ENCODE results near the gene CEP55.
"Not testable (repeated sequence)": the region's sequence is repeated elsewhere in the genome, so short reads cannot be mapped to it uniquely, and the experiment has no call there.

CEP55 gene

DNA sequence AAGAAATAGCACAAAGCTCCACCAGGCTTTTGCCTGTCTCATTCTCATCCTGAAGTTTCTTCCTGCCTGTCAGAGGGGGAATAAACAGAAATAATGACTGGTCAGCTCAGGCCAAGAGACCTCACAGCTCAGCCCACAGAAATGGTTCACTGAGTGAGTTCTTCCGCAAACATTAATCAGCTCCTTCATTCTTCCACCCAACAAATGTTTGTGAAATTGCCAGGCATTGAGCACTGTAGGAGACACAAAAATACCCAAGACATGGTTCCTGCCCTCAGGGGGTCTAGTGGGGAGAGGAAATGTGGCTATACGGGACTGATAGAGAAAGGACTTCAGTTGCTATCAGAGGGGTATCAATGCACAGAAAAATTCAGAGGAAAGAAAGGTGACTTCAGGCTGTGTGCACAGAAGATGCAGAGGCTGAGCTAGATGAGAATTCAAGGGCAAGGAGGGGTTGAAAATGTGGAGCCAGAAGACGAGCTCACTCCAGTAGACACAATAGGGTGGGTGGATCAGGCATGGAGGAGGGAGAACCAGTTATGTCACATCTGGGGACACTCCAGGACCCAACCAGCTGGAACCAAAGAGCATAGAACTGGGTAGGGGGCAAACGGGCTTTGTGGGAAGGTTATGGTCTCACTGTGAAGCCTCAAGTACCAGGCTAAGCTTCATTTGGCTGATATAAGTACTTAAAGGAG lies 35.2 kb upstream of the CEP55 start:
- Histone ChIP-seq H3K9ac (ENCODE audit: low read depth, low read length) (no peak overlapping the region), H3K27me3 (ENCODE audit: insufficient read depth, low read length) (no peaks in the 10 kb centered on the region)

DNA sequence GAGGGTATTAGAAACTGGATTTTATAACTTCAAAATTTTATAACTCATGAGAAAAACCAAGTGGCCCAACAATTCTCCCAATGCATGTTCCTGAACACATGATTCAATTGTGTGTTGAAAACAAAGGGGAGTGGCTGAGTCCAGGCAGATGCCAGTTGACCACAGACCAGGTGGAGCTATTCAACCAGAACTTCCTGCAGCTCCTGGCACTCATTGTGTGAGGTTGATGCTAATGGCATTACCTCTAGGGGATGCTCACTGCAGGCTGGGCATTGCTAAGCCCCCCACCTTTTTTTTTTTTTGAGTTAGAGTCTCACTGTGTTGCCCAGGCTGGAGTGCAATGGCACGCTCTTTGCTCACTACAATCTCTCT lies 34.6 kb upstream of the CEP55 start:
- H3K4me1 ChIP-seq (ENCODE audit: insufficient read depth, low read length), result peaks cover 8% of the 10 kb centered on the region; the same call in 1 of the 2 replicates
- H3K4me3 ChIP-seq (ENCODE audit: low read length), result no peak overlapping the region
- no peaks in the 10 kb centered on the region for H3K36me3 ChIP-seq (ENCODE audit: insufficient read depth, low read depth, low read length)
- H3K27me3 ChIP-seq (ENCODE audit: insufficient read depth, low read length), result no peaks in the 10 kb centered on the region
- H3K9ac ChIP-seq (ENCODE audit: low read depth, low read length), result no peak overlapping the region
- H3K27ac ChIP-seq (ENCODE audit: low read length), result no peak overlapping the region
- H3K9me3 ChIP-seq (ENCODE audit: insufficient read depth, low read depth, low read length), result no peaks in the 10 kb centered on the region

More for the DNA sequence above, 35.2 kb upstream of the CEP55 start:
- peaks cover 8% of the 10 kb centered on the region; the same call in 1 of the 2 replicates for H3K4me1 ChIP-seq (ENCODE audit: insufficient read depth, low read length)
- H3K9me3 ChIP-seq (ENCODE audit: insufficient read depth, low read depth, low read length), result no peaks in the 10 kb centered on the region
- no peaks in the 10 kb centered on the region for H3K36me3 ChIP-seq (ENCODE audit: insufficient read depth, low read depth, low read length)
- no peak overlapping the region for H3K27ac ChIP-seq (ENCODE audit: low read length)
- H3K4me3 ChIP-seq (ENCODE audit: low read length), result no peak overlapping the region

DNA sequence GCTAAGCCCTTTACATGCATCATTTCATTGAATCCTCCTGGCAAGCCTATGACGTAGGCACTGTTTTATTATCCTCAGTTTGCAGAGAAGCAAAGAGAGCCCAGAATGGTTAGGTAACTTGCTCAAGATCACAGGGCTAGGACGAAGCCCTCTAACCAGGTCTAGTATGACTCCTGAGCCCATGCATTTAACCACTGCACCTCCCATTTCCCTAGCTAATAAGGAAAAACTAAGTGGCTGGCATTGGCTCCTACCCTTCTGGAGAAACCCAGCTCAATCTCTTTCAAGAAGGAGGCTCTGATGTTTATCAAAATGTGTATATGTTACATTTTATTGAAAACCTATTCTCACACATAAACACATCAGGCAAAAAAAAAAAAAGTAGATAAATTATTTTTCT lies 34.0 kb upstream of the CEP55 start:
- no peaks in the 10 kb centered on the region for H3K36me3 ChIP-seq (ENCODE audit: insufficient read depth, low read depth, low read length)
- H3K4me3 ChIP-seq (ENCODE audit: low read length), result no peak overlapping the region
- H3K27me3 ChIP-seq (ENCODE audit: insufficient read depth, low read length), result no peaks in the 10 kb centered on the region
- no peaks in the 10 kb centered on the region for H3K9me3 ChIP-seq (ENCODE audit: insufficient read depth, low read depth, low read length)
- no peak overlapping the region for H3K9ac ChIP-seq (ENCODE audit: low read depth, low read length)
- H3K4me1 ChIP-seq (ENCODE audit: insufficient read depth, low read length), result peaks cover 8% of the 10 kb centered on the region; the same call in 1 of the 2 replicates
- H3K27ac ChIP-seq (ENCODE audit: low read length), result no peak overlapping the region

DNA sequence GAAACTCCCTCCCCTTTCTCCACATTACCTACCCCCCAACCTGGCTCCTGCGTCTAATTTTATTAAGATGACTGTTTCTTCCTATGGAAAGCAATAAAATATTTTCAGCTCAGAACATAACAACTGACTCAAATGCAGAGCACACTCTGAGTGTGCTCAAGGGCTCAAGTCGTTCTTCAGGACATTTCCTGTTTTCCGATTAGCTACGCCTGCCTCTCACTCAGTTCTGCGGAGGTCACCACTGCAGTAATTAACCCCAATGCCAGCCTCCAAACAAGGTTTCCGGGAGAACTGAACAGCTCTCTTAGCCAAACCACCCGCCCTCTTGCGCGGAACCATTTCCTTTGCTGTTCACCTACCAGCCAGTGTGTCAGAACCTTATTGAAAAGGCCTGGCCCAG lies 33.5 kb upstream of the CEP55 start:
- H3K27ac ChIP-seq (ENCODE audit: low read length), result no peak overlapping the region
- H3K4me1 ChIP-seq (ENCODE audit: insufficient read depth, low read length), result peaks cover 8% of the 10 kb centered on the region; the same call in 1 of the 2 replicates
- no peaks in the 10 kb centered on the region for H3K36me3 ChIP-seq (ENCODE audit: insufficient read depth, low read depth, low read length)
- no peaks in the 10 kb centered on the region for H3K9me3 ChIP-seq (ENCODE audit: insufficient read depth, low read depth, low read length)
- H3K4me3 ChIP-seq (ENCODE audit: low read length), result no peak overlapping the region
- no peaks in the 10 kb centered on the region for H3K27me3 ChIP-seq (ENCODE audit: insufficient read depth, low read length)
- H3K9ac ChIP-seq (ENCODE audit: low read depth, low read length), result no peak overlapping the region

DNA sequence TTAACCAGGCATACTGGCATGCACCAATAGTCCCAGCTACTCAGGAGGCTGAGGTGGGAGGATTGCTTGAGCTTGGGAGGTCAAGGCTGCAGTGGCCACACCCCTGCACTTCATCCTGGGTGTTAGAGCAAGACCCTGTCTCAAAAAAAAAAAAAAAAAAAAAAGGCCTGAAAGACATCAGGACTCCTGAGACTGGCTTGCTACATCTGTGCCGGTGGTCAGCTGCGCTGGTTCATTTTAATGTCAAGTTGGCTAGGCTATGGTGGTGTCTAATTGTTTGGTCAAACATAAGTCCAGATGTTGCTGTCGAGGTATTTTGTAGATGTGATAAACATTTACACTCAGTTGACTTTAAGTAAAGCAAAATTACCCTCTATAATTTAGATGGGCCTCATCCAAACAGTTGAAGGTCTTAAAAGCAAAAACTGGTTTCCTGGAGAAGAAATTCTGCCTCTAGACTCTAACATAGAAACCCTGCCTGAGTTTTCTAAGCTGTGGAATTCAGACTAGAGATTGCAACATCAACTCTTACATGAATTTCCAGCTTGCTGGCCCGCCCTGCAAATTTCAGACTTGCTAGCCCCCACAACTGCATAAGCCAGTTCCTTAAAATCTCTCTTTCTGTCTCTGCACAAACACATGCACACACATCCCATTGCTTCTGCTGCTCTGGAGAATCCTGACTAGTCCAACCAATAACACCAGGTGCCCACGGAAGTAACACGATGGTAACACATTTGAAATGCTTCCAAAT lies 32.5 kb upstream of the CEP55 start:
- no peaks in the 10 kb centered on the region for H3K9me3 ChIP-seq (ENCODE audit: insufficient read depth, low read depth, low read length)
- H3K27ac ChIP-seq (ENCODE audit: low read length), result no peak overlapping the region
- no peak overlapping the region for H3K9ac ChIP-seq (ENCODE audit: low read depth, low read length)
- no peaks in the 10 kb centered on the region for H3K36me3 ChIP-seq (ENCODE audit: insufficient read depth, low read depth, low read length)
- H3K27me3 ChIP-seq (ENCODE audit: insufficient read depth, low read length), result no peaks in the 10 kb centered on the region
- no peak overlapping the region for H3K4me3 ChIP-seq (ENCODE audit: low read length)
- H3K4me1 ChIP-seq (ENCODE audit: insufficient read depth, low read length), result peaks cover 6% of the 10 kb centered on the region; the same call in 1 of the 2 replicates

DNA sequence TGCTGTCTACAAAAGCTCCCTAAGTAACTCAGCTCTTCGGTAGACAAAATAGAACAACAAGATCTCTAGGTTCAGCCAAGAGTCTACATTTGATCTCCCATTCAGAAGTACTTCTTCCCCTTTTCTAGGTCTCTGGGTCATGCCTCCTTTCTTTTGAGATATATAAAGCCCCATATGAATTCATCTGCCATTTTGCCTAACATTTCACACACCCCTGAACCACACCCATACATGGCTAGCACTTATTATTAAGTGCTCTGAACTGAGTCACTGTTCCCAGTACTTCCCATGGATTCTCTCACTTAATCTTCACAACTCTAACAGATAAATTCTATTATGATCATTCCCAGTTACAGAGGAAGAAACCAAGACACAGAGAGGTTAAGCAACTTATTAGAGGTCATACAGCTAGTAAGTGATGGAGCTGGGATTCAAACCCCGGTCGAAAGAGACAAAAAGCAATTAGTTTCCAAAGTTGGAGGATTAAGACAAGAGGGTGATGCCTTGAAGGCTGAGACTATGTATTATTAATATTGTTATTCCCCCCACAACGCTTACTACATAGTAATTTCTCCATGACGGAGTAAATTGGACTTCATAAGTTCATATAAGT lies 31.5 kb upstream of the CEP55 start:
- no peaks in the 10 kb centered on the region for H3K9me3 ChIP-seq (ENCODE audit: insufficient read depth, low read depth, low read length)
- H3K36me3 ChIP-seq (ENCODE audit: insufficient read depth, low read depth, low read length), result no peaks in the 10 kb centered on the region
- no peak overlapping the region for H3K4me3 ChIP-seq (ENCODE audit: low read length)
- H3K4me1 ChIP-seq (ENCODE audit: insufficient read depth, low read length), result no peaks in the 10 kb centered on the region; the same call in 1 of the 2 replicates
- H3K27me3 ChIP-seq (ENCODE audit: insufficient read depth, low read length), result no peaks in the 10 kb centered on the region
- H3K9ac ChIP-seq (ENCODE audit: low read depth, low read length), result no peak overlapping the region
- H3K27ac ChIP-seq (ENCODE audit: low read length), result no peak overlapping the region

DNA sequence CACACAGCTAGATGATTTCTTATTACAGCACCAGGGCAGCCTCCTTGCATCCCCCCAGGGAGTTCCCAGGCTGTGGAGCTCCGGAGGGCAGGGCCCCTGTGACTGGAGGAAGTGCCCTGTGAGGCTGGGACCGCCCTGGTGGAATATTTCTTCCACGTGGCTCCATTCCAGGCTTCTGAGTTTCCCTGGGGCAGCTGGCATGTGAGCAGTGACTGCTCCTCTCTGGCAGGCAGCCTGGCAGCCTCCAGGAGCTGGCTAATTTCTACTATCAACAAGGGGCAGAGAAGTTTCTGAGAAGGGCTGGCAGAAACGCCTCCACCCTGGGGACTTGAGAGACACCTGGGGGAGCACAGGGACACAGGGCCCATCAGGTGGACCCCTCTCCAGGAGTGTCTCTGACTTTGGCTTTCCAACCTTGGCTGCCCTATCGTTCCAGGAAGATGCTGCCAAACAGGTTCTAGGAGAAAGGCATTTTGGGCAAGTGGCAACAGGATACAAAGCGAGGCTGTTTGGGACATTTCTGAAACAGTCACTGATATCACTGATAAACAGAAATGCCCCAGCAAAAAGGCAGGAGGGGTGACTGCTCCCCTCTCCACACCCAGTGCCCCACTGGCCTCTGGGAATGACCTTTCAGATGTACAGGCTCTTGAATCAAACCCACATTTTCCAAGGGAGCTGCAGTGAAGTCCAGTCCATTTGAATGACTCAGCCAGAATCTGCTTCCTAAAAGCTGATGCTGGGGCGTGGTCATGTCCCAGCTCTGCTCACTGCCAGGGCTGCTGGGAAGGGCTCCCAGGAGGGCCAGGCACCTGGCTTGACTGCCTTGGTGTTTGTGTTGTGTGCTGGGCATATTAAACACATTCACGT lies 30.4 kb upstream of the CEP55 start:
- no peak overlapping the region for H3K27ac ChIP-seq (ENCODE audit: low read length)
- no peaks in the 10 kb centered on the region for H3K9me3 ChIP-seq (ENCODE audit: insufficient read depth, low read depth, low read length)
- no peak overlapping the region for H3K4me3 ChIP-seq (ENCODE audit: low read length)
- H3K36me3 ChIP-seq (ENCODE audit: insufficient read depth, low read depth, low read length), result no peaks in the 10 kb centered on the region
- H3K9ac ChIP-seq (ENCODE audit: low read depth, low read length), result no peak overlapping the region
- H3K27me3 ChIP-seq (ENCODE audit: insufficient read depth, low read length), result no peaks in the 10 kb centered on the region
- H3K4me1 ChIP-seq (ENCODE audit: insufficient read depth, low read length), result no peaks in the 10 kb centered on the region; the same call in none of the 2 replicates

DNA sequence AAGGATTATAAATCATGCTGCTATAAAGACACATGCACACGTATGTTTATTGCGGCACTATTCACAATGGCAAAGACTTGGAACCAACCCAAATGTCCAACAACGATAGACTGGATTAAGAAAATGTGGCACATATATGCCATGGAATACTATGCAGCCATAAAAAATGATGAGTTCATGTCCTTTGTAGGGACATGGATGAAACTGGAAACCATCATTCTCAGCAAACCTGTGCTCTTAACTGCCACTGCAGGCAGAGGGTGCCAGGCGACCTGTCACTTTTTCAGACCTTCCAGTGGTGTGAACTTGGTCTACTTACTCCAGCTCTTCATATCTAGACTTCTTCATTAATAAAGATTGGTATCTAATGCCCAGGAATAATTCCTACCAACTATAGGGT lies 28.8 kb upstream of the CEP55 start:
- not testable (repeated sequence) for H3K9ac ChIP-seq (ENCODE audit: low read depth, low read length)

DNA sequence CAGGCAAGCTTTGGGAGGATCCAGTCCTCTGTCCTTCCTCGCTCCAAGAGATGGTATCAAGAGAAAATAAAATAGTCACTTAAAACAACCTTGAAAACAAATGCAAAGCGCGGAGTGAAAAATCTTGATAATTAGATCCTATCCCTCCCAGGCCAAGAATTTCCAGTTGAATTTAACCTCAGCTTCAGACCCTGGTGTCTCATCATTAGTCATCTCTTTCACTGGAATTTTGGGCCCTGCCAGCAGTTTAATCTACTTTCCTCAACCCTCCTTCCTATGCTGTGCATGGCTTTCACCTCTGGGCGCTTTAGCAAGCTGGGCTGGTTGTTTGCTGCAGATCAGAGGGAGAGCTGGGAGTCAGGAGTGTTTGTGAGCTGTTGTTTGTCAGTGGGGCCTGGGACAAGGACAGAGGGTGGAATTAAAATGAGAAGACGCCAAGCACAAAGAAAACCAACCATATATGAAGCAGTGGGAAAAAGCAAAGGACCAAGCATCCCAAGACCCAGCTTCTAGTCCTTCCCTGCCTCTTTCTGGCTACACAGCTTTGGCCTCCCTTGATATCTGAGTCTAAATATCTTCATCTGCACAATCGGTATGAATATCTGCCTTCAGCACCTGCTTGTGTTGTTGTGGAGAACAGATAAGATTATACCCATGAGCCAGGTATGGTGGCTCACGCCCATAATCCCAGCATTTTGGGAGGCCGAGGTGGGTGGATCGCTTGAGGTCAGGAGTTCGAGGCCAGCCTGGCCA lies 27.8 kb upstream of the CEP55 start:
- H3K4me1 ChIP-seq (ENCODE audit: insufficient read depth, low read length), result no peaks in the 10 kb centered on the region; the same call in none of the 2 replicates
- H3K27me3 ChIP-seq (ENCODE audit: insufficient read depth, low read length), result no peaks in the 10 kb centered on the region
- H3K27ac ChIP-seq (ENCODE audit: low read length), result no peak overlapping the region
- no peaks in the 10 kb centered on the region for H3K9me3 ChIP-seq (ENCODE audit: insufficient read depth, low read depth, low read length)
- H3K4me3 ChIP-seq (ENCODE audit: low read length), result no peak overlapping the region
- H3K9ac ChIP-seq (ENCODE audit: low read depth, low read length), result no peak overlapping the region
- H3K36me3 ChIP-seq (ENCODE audit: insufficient read depth, low read depth, low read length), result no peaks in the 10 kb centered on the region

More for the DNA sequence above, 28.8 kb upstream of the CEP55 start:
- not testable (repeated sequence) for H3K36me3 ChIP-seq (ENCODE audit: insufficient read depth, low read depth, low read length); H3K27me3 ChIP-seq (ENCODE audit: insufficient read depth, low read length); H3K4me1 ChIP-seq (ENCODE audit: insufficient read depth, low read length); H3K27ac ChIP-seq (ENCODE audit: low read length); H3K4me3 ChIP-seq (ENCODE audit: low read length); H3K9me3 ChIP-seq (ENCODE audit: insufficient read depth, low read depth, low read length)

DNA sequence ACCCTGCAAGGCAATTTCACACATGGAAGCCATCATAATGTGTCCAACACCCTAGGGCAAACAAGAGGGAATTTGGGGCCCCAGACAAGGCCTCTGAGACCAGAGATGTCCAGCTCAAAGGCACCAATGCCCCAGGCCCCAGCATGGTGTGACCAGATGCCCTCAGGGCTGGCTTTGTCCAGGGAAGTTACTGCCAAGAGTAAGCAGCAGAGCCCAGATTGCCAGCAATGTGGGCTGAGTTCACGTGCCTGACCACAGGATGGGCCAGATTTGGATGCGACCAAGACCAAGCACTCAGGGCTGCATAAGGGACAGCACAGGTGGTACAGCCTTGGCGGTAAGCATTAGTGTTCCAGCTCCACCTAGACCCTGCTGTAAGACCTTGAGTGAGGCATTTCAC lies 27.0 kb upstream of the CEP55 start:
- Histone ChIP-seq H3K9me3 (ENCODE audit: insufficient read depth, low read depth, low read length) (no peaks in the 10 kb centered on the region), H3K36me3 (ENCODE audit: insufficient read depth, low read depth, low read length) (no peaks in the 10 kb centered on the region), H3K27me3 (ENCODE audit: insufficient read depth, low read length) (no peaks in the 10 kb centered on the region), H3K4me1 (ENCODE audit: insufficient read depth, low read length) (no peaks in the 10 kb centered on the region; the same call in none of the 2 replicates), H3K27ac (ENCODE audit: low read length) (no peak overlapping the region), H3K4me3 (ENCODE audit: low read length) (no peak overlapping the region), H3K9ac (ENCODE audit: low read depth, low read length) (no peak overlapping the region)

Data from iPS-20b (cell line).